GM12801 (cell line): Measurements from ENCODE around the gene PRPS1.

ENCODE experiments used
- CTCF ChIP-seq: IDR thresholded peaks from one replicate; pipeline ENCODE4 v1.5.1; 2011; ENCODE audit warnings: control low read depth; ENCODE audit not compliant: insufficient read length; ENCODE audit errors: extremely low read depth

PRPS1 gene

DNA sequence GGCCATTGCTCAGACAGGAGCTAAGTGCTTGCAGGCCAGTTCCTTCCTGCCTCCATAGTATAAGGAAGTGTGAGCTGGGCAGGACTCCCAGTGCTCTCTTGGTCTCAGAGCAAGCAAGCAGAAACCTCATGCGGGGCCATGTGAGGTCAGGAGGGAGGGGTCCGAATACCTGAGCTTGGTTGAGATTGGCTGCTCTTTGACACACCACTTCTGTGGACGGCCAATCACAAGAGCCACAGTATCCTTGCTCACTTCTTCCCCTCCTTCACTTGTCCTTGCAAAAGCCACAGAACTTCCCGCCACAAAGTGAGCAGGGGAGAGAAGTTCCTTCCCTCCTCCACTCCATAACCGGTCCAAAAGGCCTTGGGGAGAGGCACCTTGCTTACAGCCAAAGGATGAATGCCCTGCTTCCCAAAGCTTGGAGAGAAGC is 56.7 kb downstream of the PRPS1 start:
- no peak for TF ChIP-seq CTCF

GRCh38 chrX:107686026-107686425 is 57.7 kb downstream of the PRPS1 start:
- no peak for TF ChIP-seq CTCF

- no peak for TF ChIP-seq CTCF
These were observed 58.5 kb downstream of the PRPS1 start for GRCh38 chrX:107686792-107687191.

DNA sequence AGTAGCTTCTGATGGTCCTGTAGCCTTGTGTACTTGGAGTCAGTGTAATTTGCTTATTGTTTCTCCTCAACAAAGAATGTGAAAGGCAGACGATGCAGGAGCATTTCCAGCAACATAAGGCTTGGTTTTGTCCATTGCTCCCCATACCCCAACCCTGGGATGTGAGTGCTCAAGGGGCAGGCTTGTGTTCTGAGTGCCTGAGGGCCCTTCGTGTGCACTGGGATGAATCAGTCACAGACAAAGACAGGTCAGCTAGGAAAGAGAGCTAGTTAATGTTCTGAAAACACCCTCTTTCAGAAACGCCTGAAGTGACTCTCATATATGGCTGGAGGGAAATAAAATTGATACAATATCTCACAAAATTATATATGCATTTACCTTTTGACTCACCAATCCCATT is 59.1 kb downstream of the PRPS1 start:
- TF ChIP-seq CTCF = no peak

GRCh38 chrX:107691024-107691448 is 62.7 kb downstream of the PRPS1 start:
- TF ChIP-seq CTCF = no peak

GRCh38 chrX:107699616-107700015 is 71.3 kb downstream of the PRPS1 start:
- TF ChIP-seq CTCF = no peak

DNA sequence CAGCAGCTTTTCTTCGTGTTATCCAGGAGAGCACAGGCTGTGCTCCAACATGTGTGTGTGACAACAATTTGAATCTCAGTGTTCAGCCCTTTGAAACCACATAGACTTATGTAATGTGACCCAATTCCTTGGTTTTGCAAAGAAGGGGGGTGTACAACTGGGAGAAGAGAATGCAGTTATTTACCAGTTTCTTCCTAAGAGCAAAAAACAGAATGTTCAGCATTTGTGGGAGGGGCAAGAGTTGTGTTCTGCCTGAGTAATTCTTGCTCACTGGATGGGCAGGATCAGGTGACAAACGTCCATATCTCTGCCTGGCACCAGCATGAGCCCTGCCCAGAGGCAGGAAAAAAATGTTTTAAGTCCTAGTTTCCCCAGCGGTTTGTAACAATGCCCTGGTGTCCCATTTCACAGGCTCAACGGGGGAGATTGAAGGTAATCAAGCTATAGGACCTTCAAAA is 72.0 kb downstream of the PRPS1 start:
- no peak for TF ChIP-seq CTCF
